Effector memory CD8-positive, alpha-beta T cell (primary cell): ENCODE data around the gene OTUB2.

Experiments
- ATAC-seq: fragments of 150-1000 bp; cut with Tn5 transposase; replicated peaks from 2 replicates; pipeline ENCODE4 v1.10.0; 2021; ENCODE audit warnings: mild to moderate bottlenecking, moderate library complexity
- DNase-seq, 3 experiments: peaks; one replicate each; pipeline ENCODE4 v3.0.0; 2021
- H3K27ac Mint-ChIP-seq, 2 donors: one replicate each; pipeline ENCODE4 v1.8.0; 2022; ENCODE audit warnings: mild to moderate bottlenecking in 2 of 2, mixed read lengths in 2 of 2, moderate library complexity in 2 of 2
- H3K27me3 Mint-ChIP-seq, 2 donors: one replicate each; pipeline ENCODE4 v1.8.0; 2022; ENCODE audit warnings: mixed read lengths in 2 of 2
- H3K36me3 Mint-ChIP-seq: one replicate; pipeline ENCODE4 v1.8.0; 2022; ENCODE audit warnings: mild to moderate bottlenecking, moderate library complexity, mixed read lengths; ENCODE audit not compliant: insufficient read depth
- H3K4me1 Mint-ChIP-seq, 2 donors: one replicate each; pipeline ENCODE4 v1.8.0; 2022; ENCODE audit warnings: low read depth in 2 of 2, mixed read lengths in 2 of 2
- H3K4me3 Mint-ChIP-seq, 2 donors: one replicate each; pipeline ENCODE4 v1.8.0; 2022; ENCODE audit warnings: mild to moderate bottlenecking in 2 of 2, mixed read lengths in 2 of 2, moderate library complexity in 2 of 2
- H3K9me3 Mint-ChIP-seq, 2 donors: one replicate each; pipeline ENCODE4 v1.8.0; 2022; ENCODE audit warnings: mixed read lengths in 2 of 2

Gene OTUB2

GRCh38 chr14:94077111-94077821 lies 51.1 kb downstream of the OTUB2 start:
- H3K27me3 Mint-ChIP-seq, result no peaks in the 10 kb centered on the region
- peaks cover 62% of the 10 kb centered on the region for H3K36me3 Mint-ChIP-seq
- peaks cover 43 to 62% of the 10 kb centered on the region in 2 donors for H3K4me1 Mint-ChIP-seq
- ATAC-seq, result no peak
- H3K4me3 Mint-ChIP-seq, result peak overlapping the region; percentile 99
- H3K27ac Mint-ChIP-seq, result no peak overlapping the region
- H3K9me3 Mint-ChIP-seq, result peaks cover 0 to 2% of the 10 kb centered on the region in 2 donors
- DNase-seq, result no peak

GRCh38 chr14:94077823-94078222 lies 51.7 kb downstream of the OTUB2 start:
- Mint-ChIP-seq H3K4me1 (peaks cover 41 to 62% of the 10 kb centered on the region in 2 donors), H3K27ac (no peak overlapping the region), H3K36me3 (peaks cover 58% of the 10 kb centered on the region), H3K4me3 (peak overlapping the region; percentile 99), H3K9me3 (no peaks in the 10 kb centered on the region), H3K27me3 (no peaks in the 10 kb centered on the region)
- DNase-seq, result no peak
- no peak for ATAC-seq

GRCh38 chr14:94079891-94080620 lies 53.9 kb downstream of the OTUB2 start:
- DNase-seq, result peak in 1 of 3 experiments; percentile 6
- H3K36me3 Mint-ChIP-seq, result peaks cover 43% of the 10 kb centered on the region
- peaks cover 37 to 56% of the 10 kb centered on the region in 2 donors for H3K4me1 Mint-ChIP-seq
- no peaks in the 10 kb centered on the region for H3K27me3 Mint-ChIP-seq
- peak overlapping the region; percentile 99 to 100 for H3K27ac Mint-ChIP-seq
- ATAC-seq, result no peak
- H3K9me3 Mint-ChIP-seq, result no peaks in the 10 kb centered on the region
- peak overlapping the region; percentile 99 for H3K4me3 Mint-ChIP-seq

GRCh38 chr14:94080621-94081385 lies 54.7 kb downstream of the OTUB2 start, which contains the start of the genes DDX24 and IFI27L1:
Gene DDX24 (minus strand): TSS chr14:94081202. CDS start chr14:94079742, 1,460 bp downstream.
Gene IFI27L1 (plus strand): TSS chr14:94081310. CDS start chr14:94096938, 15,628 bp downstream.
- H3K27me3 Mint-ChIP-seq, result no peaks in the 10 kb centered on the region
- peaks cover 33 to 49% of the 10 kb centered on the region in 2 donors for H3K4me1 Mint-ChIP-seq
- H3K36me3 Mint-ChIP-seq, result peaks cover 43% of the 10 kb centered on the region
- ATAC-seq (peak; percentile 94), DNase-seq (peak; percentile 96 to 97 (median 97))
- H3K4me3 Mint-ChIP-seq, result peak within 1 kb of the TSS; percentile 99
- peak within 1 kb of the TSS; percentile 99 to 100 for H3K27ac Mint-ChIP-seq
- H3K9me3 Mint-ChIP-seq, result no peaks in the 10 kb centered on the region

GRCh38 chr14:94081386-94081820 lies 55.3 kb downstream of the OTUB2 start:
- H3K4me1 Mint-ChIP-seq, result peaks cover 33 to 43% of the 10 kb centered on the region in 2 donors
- H3K27me3 Mint-ChIP-seq, result no peaks in the 10 kb centered on the region
- DNase-seq (peak in 1 of 3 experiments; percentile 1), ATAC-seq (peak; percentile 10)
- H3K4me3 Mint-ChIP-seq, result peak overlapping the region; percentile 99
- peaks cover 38% of the 10 kb centered on the region for H3K36me3 Mint-ChIP-seq
- H3K9me3 Mint-ChIP-seq, result no peaks in the 10 kb centered on the region
- H3K27ac Mint-ChIP-seq, result peak overlapping the region; percentile 99 to 100

- Mint-ChIP-seq H3K4me1 (peaks cover 0 to 1% of the 10 kb centered on the region in 2 donors), H3K4me3 (no peak overlapping the region), H3K27me3 (no peaks in the 10 kb centered on the region), H3K36me3 (no peaks in the 10 kb centered on the region), H3K27ac (no peak overlapping the region), H3K9me3 (no peaks in the 10 kb centered on the region)
- ATAC-seq (no peak), DNase-seq (no peak)
Observed at GRCh38 chr14:94087891-94088290, 61.8 kb downstream of the OTUB2 start.

- Mint-ChIP-seq H3K4me3 (no peak overlapping the region), H3K36me3 (no peaks in the 10 kb centered on the region), H3K9me3 (no peaks in the 10 kb centered on the region), H3K27me3 (no peaks in the 10 kb centered on the region), H3K27ac (no peak overlapping the region), H3K4me1 (no peaks in the 10 kb centered on the region)
- ATAC-seq (no peak), DNase-seq (no peak)
Observed at GRCh38 chr14:94088516-94088915, 62.4 kb downstream of the OTUB2 start.

GRCh38 chr14:94089479-94089878 lies 63.3 kb downstream of the OTUB2 start:
- no peak overlapping the region for H3K27ac Mint-ChIP-seq
- ATAC-seq (no peak), DNase-seq (no peak)
- no peaks in the 10 kb centered on the region for H3K4me1 Mint-ChIP-seq
- no peaks in the 10 kb centered on the region for H3K27me3 Mint-ChIP-seq
- no peaks in the 10 kb centered on the region for H3K36me3 Mint-ChIP-seq
- no peak overlapping the region for H3K4me3 Mint-ChIP-seq
- H3K9me3 Mint-ChIP-seq, result no peaks in the 10 kb centered on the region

GRCh38 chr14:94093418-94093817 lies 67.3 kb downstream of the OTUB2 start:
- peaks cover under 1% of the 10 kb centered on the region for H3K36me3 Mint-ChIP-seq
- ATAC-seq (no peak), DNase-seq (no peak)
- no peaks in the 10 kb centered on the region for H3K4me1 Mint-ChIP-seq
- no peak overlapping the region for H3K27ac Mint-ChIP-seq
- no peaks in the 10 kb centered on the region for H3K9me3 Mint-ChIP-seq
- no peak overlapping the region for H3K4me3 Mint-ChIP-seq
- H3K27me3 Mint-ChIP-seq, result no peaks in the 10 kb centered on the region

GRCh38 chr14:94097091-94097490 lies 71.0 kb downstream of the OTUB2 start:
- H3K9me3 Mint-ChIP-seq, result no peaks in the 10 kb centered on the region
- H3K27ac Mint-ChIP-seq, result no peak overlapping the region
- DNase-seq (no peak), ATAC-seq (no peak)
- peaks cover 4% of the 10 kb centered on the region for H3K36me3 Mint-ChIP-seq
- no peaks in the 10 kb centered on the region for H3K4me1 Mint-ChIP-seq
- H3K27me3 Mint-ChIP-seq, result no peaks in the 10 kb centered on the region
- H3K4me3 Mint-ChIP-seq, result no peak overlapping the region
